HG02623 (cell line): ENCODE data around the gene RASSF7.

Source experiments
- ATAC-seq: cut with Tn5 transposase; IDR thresholded peaks from one replicate; pipeline ENCODE4 v1.9.1; 2021; ENCODE audit warnings: moderate library complexity; ENCODE audit not compliant: unreplicated experiment

RASSF7 gene

DNA sequence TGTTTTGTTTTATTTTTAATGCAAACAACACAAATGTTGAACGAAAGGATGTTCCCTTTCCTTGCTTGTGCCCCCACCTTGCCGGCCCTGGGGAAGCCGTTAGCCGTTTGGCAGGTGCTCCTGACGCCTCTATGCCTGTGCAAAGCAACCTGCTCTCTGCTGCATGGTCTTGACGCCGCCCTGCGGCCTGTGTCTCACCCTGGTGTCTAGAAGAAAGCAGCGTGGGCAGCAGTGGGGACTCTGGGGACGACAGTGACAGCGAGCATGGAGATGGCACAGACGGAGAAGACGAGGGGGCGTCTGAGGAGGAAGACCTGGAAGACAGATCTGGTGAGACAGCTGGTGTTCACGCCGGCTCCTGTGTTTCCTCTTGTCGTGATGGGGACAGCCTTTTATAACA, 21.0 kb downstream of the RASSF7 start:
- no peak for ATAC-seq

DNA sequence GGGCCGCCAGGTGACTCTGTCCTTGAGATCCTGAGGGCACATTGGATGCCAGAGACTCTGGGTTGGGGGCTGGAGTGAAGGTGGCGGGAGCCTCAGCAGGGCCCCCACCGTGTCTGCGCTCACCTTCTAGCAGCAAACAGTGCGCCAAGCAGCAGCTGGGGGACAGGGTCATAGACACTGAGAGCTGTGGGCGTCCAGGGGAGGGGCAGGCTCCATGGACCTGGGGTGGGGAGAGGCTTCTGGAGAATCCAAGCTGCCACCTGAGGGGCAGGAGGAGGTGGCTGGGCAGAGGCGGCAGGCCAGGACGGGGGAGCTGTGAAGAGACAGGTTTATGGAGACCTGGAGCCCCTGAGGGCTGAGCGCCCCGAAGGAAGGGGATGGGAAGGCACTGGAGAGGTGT, 23.5 kb downstream of the RASSF7 start:
- ATAC-seq, result no peak

DNA sequence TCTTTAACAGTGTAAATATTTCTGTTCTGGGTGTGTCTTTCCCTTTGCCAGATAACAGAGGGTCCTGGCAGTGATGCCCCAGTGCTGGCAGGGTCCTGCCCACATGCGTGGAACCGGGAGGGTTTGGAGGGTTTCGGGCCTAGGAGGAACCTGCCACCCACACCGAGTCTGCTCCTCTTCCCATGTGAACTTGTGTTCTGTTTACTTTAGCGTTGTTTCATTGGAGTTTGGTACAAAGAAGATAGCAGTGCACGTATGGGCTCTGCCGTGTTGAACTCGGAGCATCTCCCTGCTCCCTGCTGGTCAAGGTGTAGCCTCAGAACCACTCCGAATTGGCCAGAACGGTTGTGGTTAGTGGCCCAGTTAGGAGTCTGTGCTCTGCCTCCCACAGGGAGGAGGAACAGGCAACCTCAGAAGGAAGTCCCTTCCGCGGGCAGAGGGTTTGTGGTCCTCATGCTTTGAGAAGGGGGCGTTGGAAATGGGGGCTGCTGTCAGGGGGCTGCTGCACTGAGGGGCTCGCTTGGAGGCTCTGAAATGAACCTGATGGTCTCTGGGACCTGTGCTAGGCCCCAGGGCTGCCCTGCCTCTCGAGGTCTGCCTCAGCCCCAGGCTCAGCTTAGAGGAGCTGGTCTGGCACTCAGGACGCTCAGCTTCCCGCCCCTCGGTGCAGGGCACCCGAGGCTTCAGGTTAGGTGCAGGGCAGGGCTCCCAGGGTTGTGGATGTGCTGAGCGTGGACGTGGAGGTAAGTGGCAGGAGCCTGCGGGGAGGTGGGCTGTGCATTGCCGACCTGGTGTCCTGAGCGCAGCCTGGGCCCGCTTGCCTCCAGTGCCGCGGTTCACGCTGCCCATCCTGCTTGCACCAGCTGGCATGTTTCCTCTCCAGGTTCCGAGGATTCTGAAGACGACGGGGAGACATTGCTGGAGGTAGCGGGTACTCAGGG, 25.9 kb downstream of the RASSF7 start:
- no peak for ATAC-seq

DNA sequence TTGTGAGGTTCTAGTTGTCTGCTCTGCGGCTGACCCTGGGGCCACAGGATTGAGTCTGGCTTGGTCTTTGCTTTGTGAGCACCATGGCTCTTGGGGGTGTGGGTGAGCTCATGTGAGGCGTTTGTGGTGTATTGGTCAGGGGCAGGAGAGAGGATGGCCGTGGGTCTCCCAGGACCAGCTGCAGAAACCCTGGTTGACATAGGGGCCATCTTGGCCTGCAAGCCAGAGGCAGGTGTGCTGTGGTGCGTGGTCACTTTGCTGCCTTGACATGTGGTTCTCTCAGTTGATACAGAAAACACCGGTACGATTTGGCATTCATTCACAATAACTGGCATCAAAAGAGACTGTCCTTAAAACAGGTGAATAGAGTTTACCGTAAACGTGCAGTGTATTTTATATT, 26.8 kb downstream of the RASSF7 start:
- ATAC-seq, result no peak

DNA sequence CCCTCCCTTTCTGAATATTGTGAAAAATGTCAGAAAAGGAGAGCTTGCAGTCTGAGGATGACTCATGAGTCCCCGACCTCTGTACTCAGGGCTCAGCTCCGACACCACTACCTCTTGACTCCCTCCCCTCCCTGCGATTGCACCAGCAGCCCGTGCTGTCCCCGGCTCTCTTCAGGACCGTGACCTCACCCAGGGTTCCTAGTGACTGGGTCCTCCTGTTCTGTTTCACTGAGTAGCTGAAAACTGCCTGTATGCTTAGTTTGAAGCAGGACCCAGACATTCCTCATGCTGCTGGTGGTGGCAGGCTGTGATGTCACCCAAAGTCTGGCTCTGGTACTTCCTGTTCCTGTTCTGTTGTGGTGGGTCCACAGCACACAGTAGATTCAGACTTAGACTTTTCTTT, 27.2 kb downstream of the RASSF7 start:
- no peak for ATAC-seq

DNA sequence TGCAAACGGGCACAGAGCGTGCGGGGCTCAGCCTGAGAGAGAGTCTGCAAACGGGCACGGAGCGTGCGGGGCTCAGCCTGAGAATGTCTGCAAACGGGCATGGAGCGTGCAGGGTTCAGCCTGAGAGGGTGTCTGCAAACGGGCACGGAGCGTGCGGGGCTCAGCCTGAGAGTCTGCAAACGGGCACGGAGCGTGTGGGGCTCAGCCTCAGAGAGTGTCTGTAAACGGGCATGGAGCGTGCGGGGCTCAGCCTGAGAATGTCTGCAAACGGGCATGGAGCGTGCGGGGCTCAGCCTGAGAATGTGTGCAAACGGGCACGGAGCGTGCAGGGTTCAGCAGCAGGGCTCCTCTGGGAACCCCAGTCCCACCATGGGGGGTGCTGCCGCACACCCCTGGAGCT, 29.0 kb downstream of the RASSF7 start:
- no peak for ATAC-seq

DNA sequence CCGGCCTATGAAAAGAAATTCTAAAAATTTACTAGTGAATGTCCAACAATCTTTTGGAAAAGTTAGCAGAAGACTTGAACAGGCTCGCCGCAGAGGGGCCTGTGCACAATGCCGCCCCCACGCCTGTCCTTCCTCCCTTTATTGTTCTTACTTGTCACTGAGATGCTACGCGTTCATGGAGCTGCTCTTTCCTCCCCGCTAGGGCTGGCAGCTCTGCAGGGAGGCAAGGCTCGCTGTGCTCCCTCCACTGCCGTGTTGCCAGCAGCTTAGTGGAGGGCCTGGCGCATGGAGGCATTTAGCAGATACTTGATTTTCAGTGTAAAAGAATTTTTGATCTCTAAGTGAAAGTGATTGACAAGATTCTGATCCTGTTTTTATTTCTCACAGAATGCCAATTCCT, 30.2 kb downstream of the RASSF7 start:
- ATAC-seq, result no peak

DNA sequence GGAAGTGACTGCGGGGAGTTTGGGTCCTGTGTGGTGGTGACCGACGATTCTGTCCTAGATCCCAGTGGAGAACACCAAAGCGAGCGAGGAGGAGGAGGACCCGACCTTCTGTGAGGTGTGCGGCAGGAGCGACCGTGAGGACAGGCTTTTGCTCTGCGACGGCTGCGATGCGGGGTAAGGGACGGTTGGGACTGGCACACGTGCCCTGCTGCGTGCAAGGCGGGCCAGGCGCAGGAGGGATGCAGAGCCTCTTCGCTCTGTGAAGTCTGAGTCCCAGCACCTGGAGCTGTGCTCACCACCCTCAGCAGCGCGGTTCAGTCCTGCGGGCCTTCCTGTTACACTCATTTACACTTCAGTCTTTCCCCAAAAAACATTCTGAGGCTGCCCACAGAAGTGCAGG, 31.7 kb downstream of the RASSF7 start:
- no peak for ATAC-seq

DNA sequence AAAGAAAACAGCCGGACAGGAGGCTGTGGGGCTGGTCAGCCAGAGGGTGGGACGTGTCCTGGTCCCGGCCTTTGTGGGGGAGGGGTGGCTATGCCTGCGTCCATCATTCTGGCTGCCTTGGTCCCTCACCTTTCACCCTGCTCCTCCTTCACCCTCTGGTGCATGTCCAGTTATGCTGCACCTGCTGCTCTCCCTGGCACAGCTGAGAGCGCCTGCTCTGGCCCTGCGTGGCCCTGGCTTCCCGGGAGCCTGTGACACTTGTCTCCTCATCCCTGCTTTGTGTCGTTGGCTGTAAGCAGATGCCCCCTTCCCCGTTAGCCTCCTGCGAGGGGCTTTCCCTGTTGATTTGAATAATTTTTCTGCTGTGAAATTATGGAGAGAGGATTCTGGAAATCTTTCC, 32.1 kb downstream of the RASSF7 start:
- ATAC-seq, result no peak

DNA sequence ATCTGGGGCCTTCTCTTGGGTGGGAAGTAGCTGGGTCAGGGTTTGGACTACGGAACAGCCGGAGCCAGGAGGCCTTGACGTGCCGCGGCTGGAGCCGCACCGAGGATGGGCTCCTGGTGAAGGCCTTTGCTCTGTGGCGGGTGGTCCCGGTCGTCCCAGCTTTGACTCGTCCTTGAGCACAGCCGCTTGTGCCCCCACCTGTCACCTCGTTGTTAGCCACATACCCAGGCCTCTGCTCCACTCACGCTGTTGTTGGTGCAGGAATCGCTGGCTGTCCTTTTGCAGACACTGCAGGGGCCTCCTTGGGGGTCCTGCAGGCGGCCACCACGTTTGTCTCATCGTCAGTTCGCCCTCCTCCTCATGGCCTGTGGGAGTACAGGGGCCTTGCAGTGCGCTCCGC, 32.6 kb downstream of the RASSF7 start:
- no peak for ATAC-seq

DNA sequence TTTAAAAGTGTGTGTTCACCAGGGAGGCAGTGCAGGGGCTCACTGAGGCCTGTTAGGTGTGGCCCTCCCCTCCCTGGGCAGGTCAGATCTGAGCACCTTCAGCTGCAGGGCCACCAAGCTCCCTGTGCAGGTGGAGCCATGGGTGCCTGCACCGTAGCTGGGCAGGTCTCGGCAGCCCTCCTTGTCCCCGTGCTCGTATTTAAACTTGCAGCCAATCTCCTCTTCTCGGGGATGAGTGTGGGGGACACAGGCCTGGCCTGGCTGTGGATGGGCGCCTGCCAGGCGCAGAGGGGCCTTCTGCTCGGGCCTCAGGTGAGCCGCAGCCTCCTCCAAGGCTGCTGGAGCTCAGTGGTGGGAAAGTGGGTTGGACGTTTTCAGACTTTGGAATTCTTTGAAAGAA, 34.6 kb downstream of the RASSF7 start:
- ATAC-seq, result no peak

DNA sequence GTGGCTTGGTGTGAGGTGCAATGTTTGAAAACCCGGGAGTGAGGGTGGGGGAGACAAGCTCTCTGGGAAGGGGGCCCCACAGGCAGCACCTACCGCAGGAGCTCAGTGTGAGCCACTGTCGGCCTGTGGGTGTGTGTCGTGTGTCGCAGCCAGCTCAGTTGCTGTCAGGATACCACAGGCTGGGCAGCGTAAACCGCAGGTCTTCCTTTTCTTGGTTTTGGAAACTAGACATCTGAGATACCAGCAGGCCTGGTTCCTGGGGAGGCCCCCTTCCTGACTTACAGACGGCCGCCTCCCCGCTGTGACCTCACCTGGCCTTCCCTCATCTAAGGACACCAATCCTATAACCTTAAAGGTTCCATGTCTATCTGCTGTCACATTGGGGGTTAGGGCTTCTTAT, 35.6 kb downstream of the RASSF7 start:
- no peak for ATAC-seq

DNA sequence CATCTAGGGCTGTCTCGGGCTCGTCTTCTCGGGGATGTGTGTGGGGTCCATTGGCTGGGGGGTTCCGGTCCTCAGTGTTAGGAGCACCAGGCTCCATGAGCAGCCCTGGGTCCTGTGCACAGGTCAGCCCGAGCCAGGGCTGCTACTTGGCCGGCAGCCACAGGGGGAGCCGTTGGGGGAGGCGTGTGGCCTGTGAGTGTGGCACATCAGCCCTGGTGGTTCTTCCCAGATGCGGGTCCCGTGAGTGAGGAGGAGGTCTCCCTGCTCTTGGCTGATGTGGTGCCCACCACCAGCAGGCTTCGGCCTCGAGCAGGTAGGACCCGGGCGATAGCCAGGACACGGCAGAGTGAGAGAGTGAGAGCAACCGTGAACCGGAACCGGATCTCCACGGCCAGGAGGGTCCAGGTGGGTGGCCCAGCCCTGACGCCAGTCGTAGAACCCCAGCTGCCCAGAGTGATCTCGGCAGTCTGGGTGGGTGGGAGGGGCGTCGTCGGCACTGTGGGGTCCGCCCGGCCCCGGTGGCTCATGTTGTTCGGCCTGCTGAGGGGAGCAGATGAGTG, 36.5 kb downstream of the RASSF7 start:
- ATAC-seq, result no peak

DNA sequence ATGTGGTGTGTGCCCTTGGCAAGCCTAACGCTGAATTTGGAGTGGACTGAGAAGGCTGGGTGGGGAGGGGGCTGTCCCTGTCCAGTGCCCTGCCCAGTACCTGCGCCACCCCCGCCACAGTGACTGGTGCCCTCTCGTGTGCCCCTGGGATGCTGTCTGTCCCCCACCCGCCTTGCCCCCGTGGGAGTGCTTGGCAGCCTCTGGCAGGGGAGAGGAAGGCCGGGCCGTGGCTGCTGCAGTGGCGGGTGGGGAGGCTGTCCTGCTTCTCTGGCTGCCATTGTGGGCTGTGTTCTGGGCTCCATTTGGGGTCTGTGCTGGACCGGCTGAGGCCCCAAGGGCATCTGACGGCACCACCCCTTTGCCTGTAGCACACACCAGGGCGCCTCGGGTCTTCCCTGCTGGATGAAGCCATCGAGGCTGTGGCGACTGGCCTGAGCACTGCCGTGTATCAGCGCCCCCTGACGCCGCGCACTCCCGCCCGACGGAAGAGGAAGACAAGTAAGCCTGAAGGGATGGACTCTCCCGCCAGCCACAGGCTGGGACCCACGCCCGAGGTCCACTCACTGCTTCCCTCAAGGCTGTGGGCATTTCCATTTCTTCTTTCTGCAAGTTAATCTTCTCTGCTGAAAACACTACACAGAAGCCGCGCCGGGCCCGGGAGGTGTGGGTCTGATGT, 37.4 kb downstream of the RASSF7 start:
- no peak for ATAC-seq

DNA sequence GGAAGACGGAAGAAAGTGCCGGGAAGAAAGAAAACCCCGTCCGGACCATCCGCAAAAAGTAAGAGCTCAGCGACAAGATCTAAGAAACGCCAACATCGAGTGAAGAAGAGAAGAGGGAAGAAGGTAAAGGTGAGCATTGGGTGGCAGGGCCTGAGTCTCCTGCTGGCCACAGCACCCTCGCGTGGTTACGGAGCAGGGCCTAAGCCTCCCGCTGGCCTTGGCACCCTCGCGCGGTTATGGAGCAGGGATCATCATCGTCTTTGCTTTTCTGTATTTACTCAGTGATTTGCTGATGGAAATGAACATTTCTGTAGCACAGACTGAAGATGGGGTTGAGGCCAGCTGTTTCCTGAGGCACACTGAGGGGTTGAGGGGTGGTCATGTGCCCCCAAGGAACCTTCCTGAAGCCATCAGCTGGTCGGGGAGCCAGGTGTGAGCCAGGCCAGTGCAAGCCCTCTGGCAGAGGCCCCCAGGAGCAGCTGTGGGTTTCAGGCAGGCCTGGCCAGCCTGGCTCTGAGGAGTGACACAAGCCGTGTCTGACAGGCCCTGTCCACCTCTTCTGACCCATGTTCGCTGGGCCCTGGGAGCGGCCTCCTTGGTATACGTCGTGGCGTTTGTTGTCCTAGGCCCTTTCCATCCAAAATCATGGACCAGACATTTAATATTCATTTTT, 40.9 kb downstream of the RASSF7 start:
- ATAC-seq, result no peak

DNA sequence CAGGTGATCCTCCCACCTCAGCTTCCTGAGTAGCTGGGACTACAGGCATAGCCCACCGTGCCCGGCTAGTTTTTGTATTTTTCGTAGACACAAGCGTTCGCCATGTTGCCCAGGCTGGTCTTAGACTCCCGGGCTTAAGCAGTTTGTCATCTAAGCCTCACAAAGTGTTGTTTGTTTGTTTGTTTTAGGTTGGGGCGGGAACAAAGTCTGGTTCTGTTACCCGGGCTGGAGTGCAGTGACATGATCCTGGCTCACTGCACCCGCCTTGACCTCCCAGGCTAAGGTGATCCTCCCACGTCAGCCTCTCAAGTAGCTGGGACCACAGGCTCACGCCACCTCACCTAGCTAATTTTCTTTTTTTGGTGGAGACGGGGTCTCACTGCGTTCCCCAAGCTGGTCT, 42.4 kb downstream of the RASSF7 start:
- ATAC-seq, result no peak

DNA sequence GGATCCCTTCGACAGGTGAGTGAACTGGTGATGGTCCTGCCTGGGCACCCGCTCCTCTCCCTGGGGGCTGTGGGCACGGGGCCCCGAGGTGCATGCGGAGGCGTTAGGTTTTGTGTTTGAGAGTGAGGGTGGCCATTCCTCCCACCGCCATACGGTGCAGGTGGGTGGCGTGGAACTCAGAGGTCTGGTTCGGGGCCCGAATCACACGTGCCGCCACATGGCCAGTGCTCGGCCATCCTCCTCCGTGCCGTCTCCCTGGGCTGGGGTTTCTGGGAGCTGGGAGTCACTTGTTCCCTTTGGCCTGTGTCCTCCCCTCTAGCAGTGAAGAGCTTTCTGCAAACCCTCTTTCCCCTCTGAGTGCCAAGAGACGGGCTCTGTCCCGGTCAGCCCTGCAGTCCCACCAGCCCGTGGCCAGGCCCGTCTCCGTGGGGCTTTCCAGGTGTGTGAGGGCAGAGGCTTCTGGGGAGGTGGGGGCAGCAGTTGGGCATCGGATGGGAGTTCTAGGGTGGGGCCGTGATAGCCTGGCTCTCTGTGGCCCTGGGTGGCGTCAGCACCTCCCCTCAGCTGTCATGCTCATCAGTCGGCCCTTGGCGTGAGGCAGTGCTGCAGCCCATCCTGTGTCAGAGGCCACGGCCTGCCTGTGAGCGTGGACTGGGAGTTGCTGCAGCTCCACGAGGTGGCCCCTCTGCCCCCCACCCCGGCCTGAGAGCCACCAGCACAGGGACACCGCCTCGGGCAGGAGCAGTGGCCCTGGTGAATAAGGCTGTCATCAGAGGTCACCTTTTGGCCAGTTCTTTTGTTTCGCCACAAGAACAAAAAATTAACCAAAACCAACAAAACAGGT, 44.7 kb downstream of the RASSF7 start:
- no peak for ATAC-seq

DNA sequence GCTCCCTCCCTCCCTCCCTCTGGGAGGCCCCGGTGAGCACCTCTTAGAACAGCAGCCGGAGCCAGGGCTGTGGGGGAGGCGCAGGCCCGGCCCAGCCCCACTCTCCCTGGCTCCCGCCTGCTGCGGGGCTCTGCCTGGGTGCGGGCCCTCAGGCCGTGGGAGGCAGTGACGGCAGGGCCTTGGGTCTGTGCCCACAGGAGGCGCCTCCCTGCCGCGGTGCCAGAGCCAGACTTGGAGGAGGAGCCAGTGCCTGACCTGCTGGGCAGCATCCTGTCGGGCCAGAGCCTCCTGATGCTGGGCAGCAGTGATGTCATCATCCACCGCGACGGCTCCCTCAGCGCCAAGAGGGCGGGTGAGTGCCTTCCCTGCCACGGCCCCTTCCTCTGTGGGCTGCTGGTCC, 45.5 kb downstream of the RASSF7 start:
- no peak for ATAC-seq

DNA sequence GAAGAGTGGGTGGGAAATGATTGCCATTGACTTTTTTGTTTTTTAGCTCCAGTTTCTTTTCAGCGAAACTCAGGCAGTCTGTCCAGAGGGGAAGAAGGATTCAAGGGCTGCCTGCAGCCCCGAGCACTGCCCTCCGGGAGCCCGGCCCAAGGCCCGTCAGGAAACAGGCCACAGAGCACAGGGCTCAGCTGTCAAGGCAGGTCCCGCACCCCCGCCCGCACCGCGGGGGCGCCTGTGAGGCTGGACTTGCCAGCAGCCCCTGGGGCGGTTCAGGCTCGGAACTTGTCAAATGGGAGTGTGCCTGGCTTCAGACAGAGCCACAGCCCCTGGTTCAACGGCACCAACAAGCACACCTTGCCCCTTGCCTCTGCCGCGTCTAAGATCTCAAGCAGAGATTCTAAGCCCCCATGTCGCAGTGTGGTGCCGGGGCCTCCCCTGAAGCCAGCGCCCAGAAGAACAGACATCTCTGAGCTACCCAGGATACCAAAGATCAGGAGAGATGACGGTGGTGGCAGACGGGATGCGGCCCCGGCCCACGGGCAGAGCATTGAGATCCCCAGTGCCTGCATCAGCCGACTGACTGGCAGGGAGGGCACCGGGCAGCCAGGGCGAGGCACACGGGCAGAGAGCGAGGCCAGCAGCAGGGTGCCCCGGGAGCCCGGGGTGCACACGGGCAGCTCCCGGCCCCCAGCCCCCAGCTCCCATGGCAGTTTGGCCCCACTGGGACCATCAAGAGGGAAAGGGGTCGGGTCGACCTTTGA, 46.4 kb downstream of the RASSF7 start:
- ATAC-seq, result no peak
